Stimulated activated CD8-positive, alpha-beta memory T cell treated with anti-CD3 and anti-CD28 coated beads, Interleukin-15, amount 100 ng/mL, for 1 hour (primary cell): Measurements from ENCODE around the gene UACA.

ENCODE experiments used
- DNase-seq: peaks from one replicate; pipeline ENCODE4 v3.0.0-alpha.2; 2020; ENCODE audit warnings: low read depth

UACA gene

GRCh38 chr15:70707686-70708300, 55.6 kb downstream of the UACA start:
- DNase-seq, result no peak

GRCh38 chr15:70704731-70705130, 58.6 kb downstream of the UACA start:
- no peak for DNase-seq

- no peak for DNase-seq
Observed at GRCh38 chr15:70704166-70704565, 59.2 kb downstream of the UACA start.

- no peak for DNase-seq
Observed at GRCh38 chr15:70703096-70703878, 60.1 kb downstream of the UACA start.

- no peak for DNase-seq
Observed at GRCh38 chr15:70702584-70702983, 60.8 kb downstream of the UACA start.

GRCh38 chr15:70701891-70702568, 61.3 kb downstream of the UACA start:
- no peak for DNase-seq

- no peak for DNase-seq
Observed at GRCh38 chr15:70701171-70701570, 62.2 kb downstream of the UACA start.

- DNase-seq, result no peak
Observed at GRCh38 chr15:70699890-70700289, 63.5 kb downstream of the UACA start.

- DNase-seq, result no peak
Observed at GRCh38 chr15:70698836-70699390, 64.4 kb downstream of the UACA start.

- DNase-seq, result no peak
Observed at GRCh38 chr15:70698426-70698825, 64.9 kb downstream of the UACA start.

GRCh38 chr15:70690491-70691276, 72.7 kb downstream of the UACA start:
- no peak for DNase-seq

- DNase-seq, result no peak
Observed at GRCh38 chr15:70690021-70690420, 73.3 kb downstream of the UACA start.

- DNase-seq, result no peak
Observed at GRCh38 chr15:70687482-70687881, 75.9 kb downstream of the UACA start.

- DNase-seq, result no peak
Observed at GRCh38 chr15:70680817-70681216, 82.5 kb downstream of the UACA start.

GRCh38 chr15:70679919-70680231, 83.5 kb downstream of the UACA start:
- no peak for DNase-seq

GRCh38 chr15:70672081-70672480, 91.3 kb downstream of the UACA start:
- no peak for DNase-seq

- no peak for DNase-seq
Observed at GRCh38 chr15:70670680-70671079, 92.7 kb downstream of the UACA start.

- no peak for DNase-seq
Observed at GRCh38 chr15:70669966-70670658, 93.2 kb downstream of the UACA start.

- DNase-seq, result no peak
Observed at GRCh38 chr15:70669006-70669602, 94.3 kb downstream of the UACA start.

GRCh38 chr15:70665599-70665998, 97.8 kb downstream of the UACA start:
- no peak for DNase-seq

GRCh38 chr15:70664494-70664893, 98.9 kb downstream of the UACA start:
- no peak for DNase-seq
